H9 (cell line): ENCODE measurements around the gene NPC1L1. TPM values are rescaled to one million over a fixed set of nuclear protein-coding genes. Genes with fewer than 3 reads are reported as not detected.

ENCODE experiments used
- DNase-seq: peaks from one replicate; pipeline ENCODE4 v3.0.0-alpha.2; 2017
- H2AFZ ChIP-seq: one replicate; pipeline ENCODE4 v1.6.1; 2013; ENCODE audit warnings: mild to moderate bottlenecking, low read length, control low read depth, moderate library complexity
- H2AK5ac ChIP-seq: 2 replicates; pipeline ENCODE4 v1.6.1; 2013; ENCODE audit warnings: low read length, control low read depth, mixed read lengths; ENCODE audit not compliant: insufficient read length
- H2BK120ac ChIP-seq: one replicate; pipeline ENCODE4 v1.6.1; 2013; ENCODE audit warnings: low read depth, mild to moderate bottlenecking, low read length, control low read depth, inconsistent platforms; ENCODE audit not compliant: poor library complexity, severe bottlenecking
- H2BK12ac ChIP-seq: 2 replicates; pipeline ENCODE4 v1.6.1; 2013; ENCODE audit warnings: low read length, control low read depth, mixed read lengths, low read depth; ENCODE audit not compliant: insufficient read length
- H2BK15ac ChIP-seq: 2 replicates; pipeline ENCODE4 v1.6.1; 2013; ENCODE audit warnings: low read depth, low read length, control low read depth
- H2BK20ac ChIP-seq: one replicate; pipeline ENCODE4 v1.6.1; 2013; ENCODE audit warnings: low read depth, mild to moderate bottlenecking, low read length, control low read depth, inconsistent platforms; ENCODE audit not compliant: poor library complexity, severe bottlenecking
- H2BK5ac ChIP-seq: 2 replicates; pipeline ENCODE4 v1.6.1; 2013; ENCODE audit warnings: low read length, control low read depth, mixed read lengths; ENCODE audit not compliant: insufficient read length
- H3K14ac ChIP-seq: 2 replicates; pipeline ENCODE4 v1.6.1; 2013; ENCODE audit warnings: low read length, control low read depth; ENCODE audit not compliant: insufficient read depth
- H3K18ac ChIP-seq: 2 replicates; pipeline ENCODE4 v1.6.1; 2013; ENCODE audit warnings: low read depth, mild to moderate bottlenecking, mixed read lengths, low read length, control low read depth; ENCODE audit not compliant: insufficient read length
- H3K23ac ChIP-seq: 2 replicates; pipeline ENCODE4 v1.6.1; 2013; ENCODE audit warnings: low read length, control low read depth, mixed read lengths, low read depth; ENCODE audit not compliant: insufficient read length
- H3K23me2 ChIP-seq: 2 replicates; pipeline ENCODE4 v1.6.1; 2013; ENCODE audit warnings: low read depth, mild to moderate bottlenecking, mixed read lengths, low read length, control low read depth; ENCODE audit not compliant: insufficient read length, poor library complexity, severe bottlenecking
- H3K27ac ChIP-seq: 2 replicates; pipeline ENCODE4 v1.5.1; 2013; ENCODE audit warnings: low read length, control low read depth, mixed read lengths, low read depth; ENCODE audit not compliant: insufficient read length
- H3K27me3 ChIP-seq: 2 replicates; pipeline ENCODE4 v1.6.1; 2013; ENCODE audit warnings: low read length, control low read depth, inconsistent platforms; ENCODE audit not compliant: insufficient read depth
- H3K4ac ChIP-seq: 2 replicates; pipeline ENCODE4 v1.6.1; 2013; ENCODE audit warnings: low read depth, mild to moderate bottlenecking, control low read depth, inconsistent platforms, low read length, moderate library complexity
- H3K4me1 ChIP-seq: 2 replicates; pipeline ENCODE4 v1.6.1; 2013; ENCODE audit warnings: low read length, control low read depth, inconsistent platforms; ENCODE audit not compliant: insufficient read depth
- H3K4me2 ChIP-seq: 2 replicates; pipeline ENCODE4 v1.6.1; 2013; ENCODE audit warnings: low read length, control low read depth, mixed read lengths; ENCODE audit not compliant: insufficient read length, insufficient read depth
- H3K56ac ChIP-seq: 2 replicates; pipeline ENCODE4 v1.6.1; 2013; ENCODE audit warnings: low read depth, mild to moderate bottlenecking, mixed read lengths, low read length, control low read depth; ENCODE audit not compliant: insufficient read length
- H3K79me1 ChIP-seq: 2 replicates; pipeline ENCODE4 v1.6.1; 2013; ENCODE audit warnings: low read depth, mild to moderate bottlenecking, moderate library complexity, low read length, control low read depth, inconsistent platforms; ENCODE audit not compliant: insufficient read depth, poor library complexity, severe bottlenecking
- H3K79me2 ChIP-seq: 2 replicates; pipeline ENCODE4 v1.6.1; 2013; ENCODE audit warnings: low read length, control low read depth, inconsistent platforms; ENCODE audit not compliant: insufficient read depth
- H3K9ac ChIP-seq: 2 replicates; pipeline ENCODE4 v1.6.1; 2013; ENCODE audit warnings: low read length, control low read depth, mixed read lengths; ENCODE audit not compliant: insufficient read length; ENCODE audit errors: extremely low read depth
- H3K9me3 ChIP-seq: one replicate; pipeline ENCODE4 v1.6.1; 2013; ENCODE audit warnings: low read depth, low read length, inconsistent platforms; ENCODE audit not compliant: control insufficient read depth
- H3T11ph ChIP-seq: one replicate; pipeline ENCODE4 v1.6.1; 2013; ENCODE audit warnings: mild to moderate bottlenecking, low read length, control low read depth, inconsistent platforms
- H4K20me1 ChIP-seq: one replicate; pipeline ENCODE4 v1.6.1; 2013; ENCODE audit not compliant: control insufficient read depth, insufficient read length, insufficient read depth
- H4K5ac ChIP-seq: 2 replicates; pipeline ENCODE4 v1.6.1; 2013; ENCODE audit warnings: low read depth, mild to moderate bottlenecking, mixed read lengths, low read length, control low read depth; ENCODE audit not compliant: insufficient read length
- H4K8ac ChIP-seq: replicated peaks from 2 replicates; pipeline ENCODE4 v1.6.1; 2013; ENCODE audit warnings: low read length, control low read depth, mixed read lengths, low read depth; ENCODE audit not compliant: insufficient read length
- H4K91ac ChIP-seq: 2 replicates; pipeline ENCODE4 v1.6.1; 2013; ENCODE audit warnings: low read depth, mild to moderate bottlenecking, moderate library complexity, mixed read lengths, low read length, control low read depth; ENCODE audit not compliant: insufficient read length
- H3K27ac Mint-ChIP-seq, 3 experiments: 2 replicates in 2 of 3; 3 replicates in 1 of 3; pipeline ENCODE4 v1.8.0; 2020 to 2021; ENCODE audit warnings: mixed read lengths in 3 of 3, mild to moderate bottlenecking in 1 of 3, moderate library complexity in 1 of 3
- H3K27me3 Mint-ChIP-seq: 2 replicates; pipeline ENCODE4 v1.8.0; 2021; ENCODE audit warnings: low read depth, mild to moderate bottlenecking, moderate library complexity, mixed read lengths
- H3K36me3 Mint-ChIP-seq, 3 experiments: 2 replicates in 2 of 3; 3 replicates in 1 of 3; pipeline ENCODE4 v1.8.0; 2020 to 2021; ENCODE audit warnings: low read depth in 3 of 3, mixed read lengths in 3 of 3; ENCODE audit not compliant: insufficient read depth in 1 of 3
- H3K4me1 Mint-ChIP-seq, 2 experiments: 2 replicates each; pipeline ENCODE4 v1.8.0; 2020; ENCODE audit warnings: mixed read lengths in 2 of 2
- H3K4me3 Mint-ChIP-seq, 2 experiments: 2 replicates in 1 of 2; 3 replicates in 1 of 2; pipeline ENCODE4 v1.8.0; 2020 to 2021; ENCODE audit warnings: mild to moderate bottlenecking in 2 of 2, mixed read lengths in 2 of 2, moderate library complexity in 1 of 2
- H3K9me3 Mint-ChIP-seq, 2 experiments: 2 replicates in 1 of 2; 3 replicates in 1 of 2; pipeline ENCODE4 v1.8.0; 2020; ENCODE audit warnings: mild to moderate bottlenecking in 2 of 2, mixed read lengths in 2 of 2, moderate library complexity in 1 of 2
- WGBS: extraction: QIAGEN DNeasy Blood & Tissue Kit; methylation state at CpG from one replicate; pipeline ENCODE4 v1.1.7; 2013; ENCODE audit warnings: missing lambda C conversion rate, low lambda C conversion rate, mixed read lengths; ENCODE audit not compliant: insufficient read length; ENCODE audit errors: extremely low coverage; 5-methylcytosine and 5-hydroxymethylcytosine counted together
- total RNA-seq: library from RNA; stranded (reverse); gene quantifications from 2 replicates; pipeline ENCODE4 v1.2.1, GENCODE V29; 2021
- TF ChIP-seq, protein P1 (sequence below): fragments of 200-600 bp; sonication (generic); conservative IDR thresholded peaks from 3 replicates; pipeline ENCODE4 v1.8.0; 2021; ENCODE audit warnings: antibody characterized with exemption, mild to moderate bottlenecking

NPC1L1 gene
- total RNA-seq, 1 experiment from 2014 or later: 0.11 TPM

DNA sequence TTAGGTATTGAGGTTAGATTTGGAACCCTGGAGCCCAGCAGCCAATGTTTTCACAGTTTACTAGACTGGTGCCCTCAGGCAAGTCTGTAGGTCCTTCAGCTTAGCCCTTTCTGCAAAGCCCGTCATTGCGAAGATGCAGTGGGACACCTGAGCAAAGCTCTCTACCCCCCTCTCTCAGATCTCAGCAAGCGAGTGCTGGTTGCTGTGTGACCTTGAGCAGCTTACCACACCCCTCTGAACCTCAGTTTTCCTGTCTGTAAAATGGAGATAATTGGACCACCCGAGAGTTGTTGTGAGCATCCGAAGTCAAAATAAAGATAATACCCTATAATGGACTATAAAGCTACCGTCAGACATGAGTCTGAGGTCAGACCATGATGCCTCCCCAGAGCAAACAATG is 3.7 kb downstream of the NPC1L1 start:
- Histone ChIP-seq H3K27me3 (no peaks in the 10 kb centered on the region), H3K4me2 (no peak overlapping the region), H2BK20ac (no peak overlapping the region), H3K4ac (no peak overlapping the region), H3K79me1 (no peaks in the 10 kb centered on the region), H2BK15ac (no peak overlapping the region), H3K23ac (no peak overlapping the region), H3T11ph (no peak overlapping the region), H3K9ac (no peak overlapping the region), H3K23me2 (no peaks in the 10 kb centered on the region), H2AFZ (no peak overlapping the region), H3K56ac (no peak overlapping the region), H4K8ac (no peak overlapping the region), H2BK12ac (no peak overlapping the region), H3K4me1 (no peaks in the 10 kb centered on the region), H2AK5ac (no peak overlapping the region), H3K9me3 (no peaks in the 10 kb centered on the region), H3K79me2 (no peaks in the 10 kb centered on the region), H4K91ac (no peak overlapping the region), H2BK5ac (no peak overlapping the region), H3K18ac (no peak overlapping the region), H4K5ac (no peak overlapping the region), H2BK120ac (no peak overlapping the region), H3K27ac (no peak overlapping the region), H3K14ac (no peak overlapping the region; the same call in 1 of the 2 replicates), H4K20me1 (no peaks in the 10 kb centered on the region)
- TF ChIP-seq, protein P1, sequence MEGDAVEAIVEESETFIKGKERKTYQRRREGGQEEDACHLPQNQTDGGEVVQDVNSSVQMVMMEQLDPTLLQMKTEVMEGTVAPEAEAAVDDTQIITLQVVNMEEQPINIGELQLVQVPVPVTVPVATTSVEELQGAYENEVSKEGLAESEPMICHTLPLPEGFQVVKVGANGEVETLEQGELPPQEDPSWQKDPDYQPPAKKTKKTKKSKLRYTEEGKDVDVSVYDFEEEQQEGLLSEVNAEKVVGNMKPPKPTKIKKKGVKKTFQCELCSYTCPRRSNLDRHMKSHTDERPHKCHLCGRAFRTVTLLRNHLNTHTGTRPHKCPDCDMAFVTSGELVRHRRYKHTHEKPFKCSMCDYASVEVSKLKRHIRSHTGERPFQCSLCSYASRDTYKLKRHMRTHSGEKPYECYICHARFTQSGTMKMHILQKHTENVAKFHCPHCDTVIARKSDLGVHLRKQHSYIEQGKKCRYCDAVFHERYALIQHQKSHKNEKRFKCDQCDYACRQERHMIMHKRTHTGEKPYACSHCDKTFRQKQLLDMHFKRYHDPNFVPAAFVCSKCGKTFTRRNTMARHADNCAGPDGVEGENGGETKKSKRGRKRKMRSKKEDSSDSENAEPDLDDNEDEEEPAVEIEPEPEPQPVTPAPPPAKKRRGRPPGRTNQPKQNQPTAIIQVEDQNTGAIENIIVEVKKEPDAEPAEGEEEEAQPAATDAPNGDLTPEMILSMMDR: no peak
- Mint-ChIP-seq H3K36me3 (no peaks in the 10 kb centered on the region; a peak in 1 of 7 replicates), H3K9me3 (no peaks in the 10 kb centered on the region), H3K27me3 (peaks cover 2% of the 10 kb centered on the region; the same call in 1 of the 2 replicates), H3K4me3 (no peak overlapping the region), H3K4me1 (peaks cover 0 to 4% of the 10 kb centered on the region in 2 experiments; a peak in 1 of 4 replicates), H3K27ac (no peak overlapping the region)
- WGBS: no CpG with 5 or more reads among the region's 6 CpGs
- DNase-seq: no peak
